ENCODE results near the gene CHST11. TPM values are rescaled to one million over a fixed set of nuclear protein-coding genes. Genes with fewer than 3 reads are reported as not detected.

The CHST11 gene
- total and polyA plus RNA-seq, 10 of the 15 experiments (the other 5 are each of a cell fraction or from before 2014, with no cell fraction given) = 1.9 to 38.1 (median 17.2) TPM

GRCh38 chr12:104604070-104604994 lies 147.6 kb downstream of the CHST11 start (continued):
- TF ChIP-seq BMI1 (IDR thresholded peaks at IDR 0.05; ENCODE audit: borderline replicate concordance) (no peak), SP1 (IDR thresholded peaks at IDR 0.05; ENCODE audit: low read depth, low read length) (no peak), SPI1 (IDR thresholded peaks at IDR 0.05; ENCODE audit: borderline replicate concordance, insufficient read depth, low read depth, low read length) (peak; percentile 83), SMAD1 (IDR thresholded peaks at IDR 0.05; ENCODE audit: low read depth, partially characterized antibody) (no peak), CBX3 (IDR thresholded peaks at IDR 0.05; ENCODE audit: borderline replicate concordance, low read depth) (no peak), HSF1 (IDR thresholded peaks at IDR 0.05; ENCODE audit: low read depth, low read length) (no peak), STAT1 (conservative IDR thresholded peaks at IDR 0.05) (no peak), MEF2A (IDR thresholded peaks at IDR 0.05; ENCODE audit: insufficient read depth, low read depth, low read length) (peak; percentile 79; the same call in 1 of the 2 replicates), ZNF274 (IDR thresholded peaks at IDR 0.05; ENCODE audit: insufficient read depth, insufficient read length) (no peak), JUND (IDR thresholded peaks at IDR 0.05; ENCODE audit: low read depth, low read length) (no peak), HDAC2 (IDR thresholded peaks at IDR 0.05) (no peak), SUPT20H (IDR thresholded peaks at IDR 0.05; ENCODE audit: borderline replicate concordance, control insufficient read depth, low read depth, low read length) (no peak), BRCA1 (IDR thresholded peaks at IDR 0.05; ENCODE audit: low read depth, low read length) (no peak), SRF (IDR thresholded peaks at IDR 0.05; ENCODE audit: low read depth in 2 of 2, low read length in 2 of 2) (peak; percentile 90 to 96), ZNF207 (IDR thresholded peaks at IDR 0.05; ENCODE audit: borderline replicate concordance) (no peak), CBX5 (IDR thresholded peaks at IDR 0.05; ENCODE audit: low read depth) (peak; percentile 80; the same call in 1 of the 2 replicates), BACH1 (IDR thresholded peaks at IDR 0.05; ENCODE audit: borderline replicate concordance) (no peak), KAT2A (conservative IDR thresholded peaks at IDR 0.05; ENCODE audit: control insufficient read depth, low read depth, low read length) (no peak), MYC (IDR thresholded peaks at IDR 0.05; ENCODE audit: insufficient read depth, insufficient read length, insufficient replicate concordance, low read length, severe bottlenecking) (no peak), TBL1XR1 (IDR thresholded peaks at IDR 0.05; ENCODE audit: low read depth, low read length) (no peak), CEBPB (IDR thresholded peaks at IDR 0.05; ENCODE audit: borderline replicate concordance in 1 of 2, low read depth in 2 of 2, low read length in 2 of 2) (no peak)
- TF ChIP-seq, protein P1, sequence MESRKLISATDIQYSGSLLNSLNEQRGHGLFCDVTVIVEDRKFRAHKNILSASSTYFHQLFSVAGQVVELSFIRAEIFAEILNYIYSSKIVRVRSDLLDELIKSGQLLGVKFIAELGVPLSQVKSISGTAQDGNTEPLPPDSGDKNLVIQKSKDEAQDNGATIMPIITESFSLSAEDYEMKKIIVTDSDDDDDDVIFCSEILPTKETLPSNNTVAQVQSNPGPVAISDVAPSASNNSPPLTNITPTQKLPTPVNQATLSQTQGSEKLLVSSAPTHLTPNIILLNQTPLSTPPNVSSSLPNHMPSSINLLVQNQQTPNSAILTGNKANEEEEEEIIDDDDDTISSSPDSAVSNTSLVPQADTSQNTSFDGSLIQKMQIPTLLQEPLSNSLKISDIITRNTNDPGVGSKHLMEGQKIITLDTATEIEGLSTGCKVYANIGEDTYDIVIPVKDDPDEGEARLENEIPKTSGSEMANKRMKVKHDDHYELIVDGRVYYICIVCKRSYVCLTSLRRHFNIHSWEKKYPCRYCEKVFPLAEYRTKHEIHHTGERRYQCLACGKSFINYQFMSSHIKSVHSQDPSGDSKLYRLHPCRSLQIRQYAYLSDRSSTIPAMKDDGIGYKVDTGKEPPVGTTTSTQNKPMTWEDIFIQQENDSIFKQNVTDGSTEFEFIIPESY (IDR thresholded peaks at IDR 0.05) = no peak
- TF ChIP-seq, protein P2, sequence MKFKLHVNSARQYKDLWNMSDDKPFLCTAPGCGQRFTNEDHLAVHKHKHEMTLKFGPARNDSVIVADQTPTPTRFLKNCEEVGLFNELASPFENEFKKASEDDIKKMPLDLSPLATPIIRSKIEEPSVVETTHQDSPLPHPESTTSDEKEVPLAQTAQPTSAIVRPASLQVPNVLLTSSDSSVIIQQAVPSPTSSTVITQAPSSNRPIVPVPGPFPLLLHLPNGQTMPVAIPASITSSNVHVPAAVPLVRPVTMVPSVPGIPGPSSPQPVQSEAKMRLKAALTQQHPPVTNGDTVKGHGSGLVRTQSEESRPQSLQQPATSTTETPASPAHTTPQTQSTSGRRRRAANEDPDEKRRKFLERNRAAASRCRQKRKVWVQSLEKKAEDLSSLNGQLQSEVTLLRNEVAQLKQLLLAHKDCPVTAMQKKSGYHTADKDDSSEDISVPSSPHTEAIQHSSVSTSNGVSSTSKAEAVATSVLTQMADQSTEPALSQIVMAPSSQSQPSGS (IDR thresholded peaks at IDR 0.05; ENCODE audit: low read length) = peak; percentile 47; the same call in 1 of the 2 replicates
- TF ChIP-seq, protein P3, sequence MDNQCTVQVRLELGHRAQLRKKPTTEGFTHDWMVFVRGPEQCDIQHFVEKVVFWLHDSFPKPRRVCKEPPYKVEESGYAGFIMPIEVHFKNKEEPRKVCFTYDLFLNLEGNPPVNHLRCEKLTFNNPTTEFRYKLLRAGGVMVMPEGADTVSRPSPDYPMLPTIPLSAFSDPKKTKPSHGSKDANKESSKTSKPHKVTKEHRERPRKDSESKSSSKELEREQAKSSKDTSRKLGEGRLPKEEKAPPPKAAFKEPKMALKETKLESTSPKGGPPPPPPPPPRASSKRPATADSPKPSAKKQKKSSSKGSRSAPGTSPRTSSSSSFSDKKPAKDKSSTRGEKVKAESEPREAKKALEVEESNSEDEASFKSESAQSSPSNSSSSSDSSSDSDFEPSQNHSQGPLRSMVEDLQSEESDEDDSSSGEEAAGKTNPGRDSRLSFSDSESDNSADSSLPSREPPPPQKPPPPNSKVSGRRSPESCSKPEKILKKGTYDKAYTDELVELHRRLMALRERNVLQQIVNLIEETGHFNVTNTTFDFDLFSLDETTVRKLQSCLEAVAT (IDR thresholded peaks at IDR 0.05) = no peak
